DOHH2 (cell line): Measurements from ENCODE around the gene PRRC2A.

Source experiments
- H3F3A ChIP-seq: fragments of 200-600 bp; sonication (generic), shearing (Covaris generic); 2 replicates; pipeline ENCODE4 v1.6.0; 2016; ENCODE audit warnings: antibody characterized with exemption, mild to moderate bottlenecking; ENCODE audit not compliant: control insufficient read depth, insufficient read depth
- H3K27ac ChIP-seq: fragments of 200-600 bp; sonication (generic); 2 replicates; pipeline ENCODE4 v1.5.1; 2014; ENCODE audit warnings: low read depth, mild to moderate bottlenecking, low read length, moderate library complexity
- H3K27me3 ChIP-seq: fragments of 200-600 bp; sonication (generic); 2 replicates; pipeline ENCODE4 v1.6.1; 2014; ENCODE audit warnings: mild to moderate bottlenecking, low read length, mixed read lengths; ENCODE audit not compliant: control insufficient read depth
- H3K36me3 ChIP-seq: fragments of 200-600 bp; sonication (generic); 2 replicates; pipeline ENCODE4 v1.6.1; 2014; ENCODE audit warnings: mild to moderate bottlenecking, low read length, moderate library complexity, mixed read lengths; ENCODE audit not compliant: control insufficient read depth
- H3K4me1 ChIP-seq: fragments of 200-600 bp; sonication (generic); 2 replicates; pipeline ENCODE4 v1.6.1; 2014; ENCODE audit warnings: mild to moderate bottlenecking, low read length, mixed read lengths; ENCODE audit not compliant: control insufficient read depth
- H3K4me2 ChIP-seq: fragments of 200-600 bp; sonication (generic); 2 replicates; pipeline ENCODE4 v1.6.0; 2014; ENCODE audit warnings: mild to moderate bottlenecking, low read length, moderate library complexity
- H3K4me3 ChIP-seq: fragments of 200-600 bp; sonication (generic); 2 replicates; pipeline ENCODE4 v1.5.1; 2014; ENCODE audit warnings: mild to moderate bottlenecking, low read length, mixed read lengths
- H3K79me2 ChIP-seq: fragments of 200-600 bp; sonication (generic); 2 replicates; pipeline ENCODE4 v1.6.1; 2014; ENCODE audit warnings: mild to moderate bottlenecking, low read length, mixed read lengths; ENCODE audit not compliant: control insufficient read depth
- H3K9me2 ChIP-seq: fragments of 200-600 bp; sonication (generic); replicated peaks from 2 replicates; pipeline ENCODE4 v1.6.1; 2014; ENCODE audit warnings: mild to moderate bottlenecking, low read length, mixed read lengths; ENCODE audit not compliant: control insufficient read depth
- H3K9me3 ChIP-seq: fragments of 200-600 bp; sonication (generic); 2 replicates; pipeline ENCODE4 v1.6.1; 2014; ENCODE audit warnings: antibody characterized with exemption, low read length, mixed read lengths; ENCODE audit not compliant: control insufficient read depth, insufficient read depth
- H4K20me1 ChIP-seq: fragments of 200-600 bp; sonication (generic); 2 replicates; pipeline ENCODE4 v1.6.0; 2014; ENCODE audit warnings: low read depth, mild to moderate bottlenecking, antibody characterized with exemption, low read length, moderate library complexity; ENCODE audit not compliant: control insufficient read depth, insufficient read depth
- EZH2phosphoT487 ChIP-seq: fragments of 200-600 bp; sonication (generic); IDR thresholded peaks from 2 replicates; pipeline ENCODE4 v1.6.1; 2017; ENCODE audit warnings: borderline replicate concordance, mild to moderate bottlenecking, antibody characterized with exemption, low read length, moderate library complexity, mixed read lengths
- TF ChIP-seq, protein P1 (sequence below): fragments of 200-600 bp; sonication (generic); IDR thresholded peaks from one replicate; pipeline ENCODE4 v1.5.1; 2014; ENCODE audit warnings: antibody characterized with exemption, mild to moderate bottlenecking, low read depth, low read length; ENCODE audit not compliant: poor library complexity, severe bottlenecking

Gene PRRC2A

GRCh38 chr6:31663126-31663960 is 42.8 kb downstream of the PRRC2A start:
- Histone ChIP-seq H3K4me3 (peak overlapping the region; percentile 95), H3K4me1 (peaks cover 63% of the 10 kb centered on the region), H3K4me2 (peak overlapping the region; percentile 99), H3K27ac (no peak overlapping the region), H3K9me3 (no peaks in the 10 kb centered on the region), H3K36me3 (peaks cover 70% of the 10 kb centered on the region), H3K27me3 (no peaks in the 10 kb centered on the region), H3K79me2 (peaks cover 79% of the 10 kb centered on the region), H4K20me1 (peaks cover 4% of the 10 kb centered on the region; the same call in 1 of the 2 replicates), H3K9me2 (no peaks in the 10 kb centered on the region), H3F3A (peaks cover 11% of the 10 kb centered on the region)
- no peak for TF ChIP-seq EZH2phosphoT487
- TF ChIP-seq, protein P1, sequence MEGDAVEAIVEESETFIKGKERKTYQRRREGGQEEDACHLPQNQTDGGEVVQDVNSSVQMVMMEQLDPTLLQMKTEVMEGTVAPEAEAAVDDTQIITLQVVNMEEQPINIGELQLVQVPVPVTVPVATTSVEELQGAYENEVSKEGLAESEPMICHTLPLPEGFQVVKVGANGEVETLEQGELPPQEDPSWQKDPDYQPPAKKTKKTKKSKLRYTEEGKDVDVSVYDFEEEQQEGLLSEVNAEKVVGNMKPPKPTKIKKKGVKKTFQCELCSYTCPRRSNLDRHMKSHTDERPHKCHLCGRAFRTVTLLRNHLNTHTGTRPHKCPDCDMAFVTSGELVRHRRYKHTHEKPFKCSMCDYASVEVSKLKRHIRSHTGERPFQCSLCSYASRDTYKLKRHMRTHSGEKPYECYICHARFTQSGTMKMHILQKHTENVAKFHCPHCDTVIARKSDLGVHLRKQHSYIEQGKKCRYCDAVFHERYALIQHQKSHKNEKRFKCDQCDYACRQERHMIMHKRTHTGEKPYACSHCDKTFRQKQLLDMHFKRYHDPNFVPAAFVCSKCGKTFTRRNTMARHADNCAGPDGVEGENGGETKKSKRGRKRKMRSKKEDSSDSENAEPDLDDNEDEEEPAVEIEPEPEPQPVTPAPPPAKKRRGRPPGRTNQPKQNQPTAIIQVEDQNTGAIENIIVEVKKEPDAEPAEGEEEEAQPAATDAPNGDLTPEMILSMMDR: no peak

DNA sequence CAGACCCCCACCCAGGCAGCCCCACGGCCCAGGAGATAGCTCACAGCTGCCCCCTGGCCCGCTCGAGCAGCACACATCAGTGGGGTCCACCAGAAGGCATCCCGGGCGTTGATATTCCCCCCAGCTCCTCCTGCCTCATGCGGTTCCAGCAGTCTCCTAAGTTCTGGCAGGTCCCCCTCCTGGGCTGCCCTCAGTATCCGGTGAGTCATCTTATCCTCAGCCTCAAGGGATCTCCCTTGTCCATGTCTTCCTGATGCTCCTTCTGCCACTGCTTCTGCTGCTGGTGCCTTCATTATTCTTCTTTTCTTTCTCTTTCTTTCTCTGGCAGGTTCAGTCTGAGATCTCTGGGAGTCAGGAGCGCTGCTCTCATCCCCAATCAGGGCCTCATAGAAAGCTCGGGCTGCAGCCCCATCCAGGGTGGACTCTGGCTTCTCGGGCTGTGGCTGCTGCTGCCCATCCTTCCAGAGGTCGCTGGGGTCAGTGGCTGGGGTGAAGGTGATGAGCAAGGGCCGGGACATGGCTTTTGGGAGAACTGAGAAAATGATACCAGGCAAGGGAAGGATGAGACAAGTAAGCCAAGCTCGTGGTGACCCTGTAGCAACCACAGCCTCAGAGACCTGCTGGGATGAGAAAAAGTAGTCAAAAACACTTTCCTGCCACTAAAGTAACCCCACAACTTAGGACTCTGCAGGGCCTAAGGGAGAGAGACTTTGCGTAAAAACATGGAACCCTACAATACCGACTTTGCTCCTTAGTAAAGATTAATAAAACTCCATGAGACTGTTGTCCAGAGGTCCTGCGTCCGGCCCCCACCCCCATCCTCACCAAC is 43.7 kb downstream of the PRRC2A start:
- H3K27ac ChIP-seq: peak overlapping the region; percentile 97
- peaks cover 79% of the 10 kb centered on the region for H3K79me2 ChIP-seq
- H3K9me3 ChIP-seq: no peaks in the 10 kb centered on the region
- H3K27me3 ChIP-seq: no peaks in the 10 kb centered on the region
- peaks cover 11% of the 10 kb centered on the region; the same call in 1 of the 2 replicates for H4K20me1 ChIP-seq
- peaks cover 56% of the 10 kb centered on the region for H3K4me1 ChIP-seq
- H3K36me3 ChIP-seq: peaks cover 78% of the 10 kb centered on the region
- H3K4me2 ChIP-seq: peak overlapping the region; percentile 99
- TF ChIP-seq, protein P1: no peak
- no peak for TF ChIP-seq EZH2phosphoT487
- no peaks in the 10 kb centered on the region for H3K9me2 ChIP-seq
- H3F3A ChIP-seq: peaks cover 11% of the 10 kb centered on the region
- peak overlapping the region; percentile 95 for H3K4me3 ChIP-seq

- peaks cover 49% of the 10 kb centered on the region for H3K4me1 ChIP-seq
- TF ChIP-seq, protein P1: no peak
- no peak for TF ChIP-seq EZH2phosphoT487
- peaks cover 11% of the 10 kb centered on the region; the same call in 1 of the 2 replicates for H4K20me1 ChIP-seq
- H3K36me3 ChIP-seq: peaks cover 86% of the 10 kb centered on the region
- peak within 1 kb of the TSS; percentile 99 for H3K4me2 ChIP-seq
- peak within 1 kb of the TSS; percentile 97 for H3K27ac ChIP-seq
- no peaks in the 10 kb centered on the region for H3K27me3 ChIP-seq
- peak within 1 kb of the TSS; percentile 95 for H3K4me3 ChIP-seq
- no peaks in the 10 kb centered on the region for H3K9me2 ChIP-seq
- no peaks in the 10 kb centered on the region for H3K9me3 ChIP-seq
- H3F3A ChIP-seq: peaks cover 11% of the 10 kb centered on the region
- peaks cover 74% of the 10 kb centered on the region for H3K79me2 ChIP-seq
Measured at GRCh38 chr6:31664790-31665500, 44.4 kb downstream of the PRRC2A start, which contains the start of gene GPANK1. TSS of gene GPANK1 (minus strand) at chr6:31664997. CDS start at chr6:31664478, 519 bp downstream.
